BJ (cell line): Measurements from ENCODE around the gene ATP11A. TPM values are rescaled to one million over a fixed set of nuclear protein-coding genes. Genes with fewer than 3 reads are reported as not detected.

Source experiments
- CTCF ChIA-PET: fragments of 350-600 bp; formaldehyde crosslinking; extraction: SDS; loops from one replicate; lab custom pipeline; 2021; ENCODE audit warnings: antibody characterized with exemption, inconsistent platforms; lab: Yijun Ruan, JAX
- POLR2A ChIA-PET: fragments of 300-600 bp; sonication (Branson Sonifier 250); formaldehyde crosslinking; extraction: SDS; loops from one replicate; lab custom pipeline; 2021; ENCODE audit warnings: antibody characterized with exemption; lab: Charles Lee
- DNase-seq: peaks from one replicate; pipeline ENCODE4 v3.0.0-alpha.2; 2011; ENCODE audit warnings: low read depth
- H3K27me3 ChIP-seq: 2 replicates; pipeline ENCODE4 v1.6.0; 2011; ENCODE audit warnings: low read length; ENCODE audit not compliant: control insufficient read depth, insufficient read depth
- H3K36me3 ChIP-seq: 2 replicates; pipeline ENCODE4 v1.5.1; 2011; ENCODE audit warnings: low read length; ENCODE audit not compliant: control insufficient read depth, insufficient read depth
- H3K4me3 ChIP-seq: 2 replicates; pipeline ENCODE4 v1.5.1; 2011; ENCODE audit warnings: low read depth, mild to moderate bottlenecking, control low read depth, low read length
- CTCF ChIP-seq: IDR thresholded peaks from 2 replicates; pipeline ENCODE4 v1.5.1; 2011; ENCODE audit warnings: low read depth, mild to moderate bottlenecking, control low read depth, inconsistent platforms, low read length, moderate library complexity; ENCODE audit not compliant: insufficient read depth
- polyA plus RNA-seq: library from polyadenylated mRNA; depleted of rRNA; stranded (reverse); fragments of >200 nt; gene quantifications from 2 replicates; pipeline ENCODE4 v1.2.3, GENCODE V29; 2011

ATP11A gene
- polyA plus RNA-seq, 1 experiment: 1.9 TPM

DNA sequence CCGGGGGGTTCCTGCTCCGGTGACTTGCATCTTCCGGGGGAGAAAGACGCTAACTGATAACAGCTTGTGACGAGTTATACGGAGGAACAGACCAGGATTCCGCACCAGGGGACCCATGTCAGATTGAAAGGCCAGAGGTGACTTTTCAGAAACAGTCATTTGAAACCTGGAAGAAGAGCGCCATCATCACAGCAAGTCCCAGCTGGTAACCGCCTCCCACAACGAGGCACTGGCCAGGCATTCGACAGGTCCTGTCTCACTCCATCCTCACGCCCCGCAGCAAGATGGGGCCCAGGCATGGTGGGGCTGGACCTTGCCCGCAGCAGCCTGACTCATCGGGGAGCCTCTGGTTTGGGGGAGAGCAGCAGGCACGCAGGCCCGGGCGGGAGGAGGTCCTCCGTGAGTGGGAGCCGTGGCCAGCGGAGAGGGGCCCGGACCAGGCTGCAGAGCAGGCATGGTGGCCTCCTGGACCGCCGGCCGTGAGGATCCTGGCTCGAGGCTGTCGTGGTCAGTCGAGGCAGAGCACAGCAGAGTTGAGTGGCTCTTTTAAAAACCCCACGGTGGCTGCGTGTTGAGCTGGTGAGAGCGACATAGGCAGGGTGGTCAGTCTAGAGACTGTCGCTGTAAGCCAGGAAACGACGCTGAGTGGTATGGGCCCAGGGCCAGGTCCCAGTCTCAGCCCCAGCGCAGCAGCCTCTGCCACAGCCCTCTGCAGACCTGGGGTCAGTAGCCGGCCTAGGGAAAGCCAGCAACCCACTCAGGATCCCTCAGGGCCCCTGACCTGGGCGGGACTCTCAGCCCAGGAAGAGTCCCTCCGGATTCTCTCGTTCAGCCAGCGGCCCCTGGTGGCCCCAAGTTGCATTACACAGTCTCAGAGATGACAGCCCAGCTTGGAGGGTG, 184.3 kb downstream of the ATP11A start:
- H3K27me3 ChIP-seq: no peaks in the 10 kb centered on the region
- ChIA-PET POLR2A (no interaction called here), CTCF (interaction anchor here (0.6 to 4.2 kb wide), 33 partner anchors 10 to 1400 kb away, joined by 3 to 53 read pairs (median 4); no protein-coding TSS in a partner anchor)
- DNase-seq: no peak
- H3K4me3 ChIP-seq: no peak overlapping the region
- H3K36me3 ChIP-seq: no peaks in the 10 kb centered on the region
- peak; percentile 95 for TF ChIP-seq CTCF

- CTCF ChIA-PET: interaction anchor here (0.6 to 4.2 kb wide), 26 partner anchors 9 to 1401 kb away, joined by 3 to 53 read pairs (median 5); no protein-coding TSS in a partner anchor
- TF ChIP-seq CTCF: no peak
Observed at GRCh38 chr13:112874751-112875300, 185.0 kb downstream of the ATP11A start.

GRCh38 chr13:112875627-112876026, 185.8 kb downstream of the ATP11A start:
- H3K27me3 ChIP-seq: no peaks in the 10 kb centered on the region
- POLR2A ChIA-PET: no interaction called here
- CTCF ChIA-PET: interaction anchor here (1.0 to 4.2 kb wide), 7 partner anchors 10 to 1401 kb away, joined by 3 to 53 read pairs (median 13); no protein-coding TSS in a partner anchor
- no peaks in the 10 kb centered on the region for H3K36me3 ChIP-seq
- no peak overlapping the region for H3K4me3 ChIP-seq
- DNase-seq: no peak
- TF ChIP-seq CTCF: no peak

More at GRCh38 chr13:112874751-112875300, 185.0 kb downstream of the ATP11A start:
- H3K36me3 ChIP-seq: no peaks in the 10 kb centered on the region
- H3K27me3 ChIP-seq: no peaks in the 10 kb centered on the region
- no peak overlapping the region for H3K4me3 ChIP-seq
- DNase-seq: no peak
- POLR2A ChIA-PET: no interaction called here

- no peak for DNase-seq
- no peak for TF ChIP-seq CTCF
- Histone ChIP-seq H3K36me3 (no peaks in the 10 kb centered on the region), H3K27me3 (no peaks in the 10 kb centered on the region), H3K4me3 (no peak overlapping the region)
- ChIA-PET POLR2A (no interaction called here), CTCF (interaction anchor here (1.4 to 4.2 kb wide), 3 partner anchors 10 to 271 kb away, joined by 3 to 53 read pairs (median 14); no protein-coding TSS in a partner anchor)
Observed at GRCh38 chr13:112876305-112877000, 186.6 kb downstream of the ATP11A start.

- no peaks in the 10 kb centered on the region for H3K27me3 ChIP-seq
- H3K4me3 ChIP-seq: no peak overlapping the region
- ChIA-PET CTCF (interaction anchor here (1.3 to 4.2 kb wide), 3 partner anchors 9 to 238 kb away, joined by 3 to 53 read pairs (median 4); no protein-coding TSS in a partner anchor), POLR2A (no interaction called here)
- H3K36me3 ChIP-seq: peaks cover 1% of the 10 kb centered on the region
- DNase-seq: no peak
- no peak for TF ChIP-seq CTCF
Observed at GRCh38 chr13:112877066-112877465, 187.2 kb downstream of the ATP11A start.
